VCaP (cell line): Measurements from ENCODE around the gene ISYNA1.

ENCODE experiments used
- H3K27ac ChIP-seq: fragments of 450-650 bp; 2 replicates; pipeline ENCODE4 v1.5.1; 2017
- CTCF ChIP-seq: fragments of 450-650 bp; conservative IDR thresholded peaks from 2 replicates; pipeline ENCODE4 v1.5.1; 2017; ENCODE audit warnings: mild to moderate bottlenecking, moderate library complexity

The ISYNA1 gene

GRCh38 chr19:18456279-18456678 is 18.3 kb upstream of the ISYNA1 start:
- TF ChIP-seq CTCF: no peak

GRCh38 chr19:18453269-18454024 is 15.5 kb upstream of the ISYNA1 start:
- TF ChIP-seq CTCF: no peak
- H3K27ac ChIP-seq: 0 out of 2 replicates have a peak overlapping the region, but pooled peaks have one; percentile 14

More at GRCh38 chr19:18456279-18456678, 18.3 kb upstream of the ISYNA1 start:
- H3K27ac ChIP-seq: no peak overlapping the region

- peak overlapping the region; percentile 13; the same call in 1 of the 2 replicates for H3K27ac ChIP-seq
- TF ChIP-seq CTCF: no peak
Observed at GRCh38 chr19:18452386-18452785, 14.5 kb upstream of the ISYNA1 start.

GRCh38 chr19:18450931-18451836 is 13.3 kb upstream of the ISYNA1 start:
- H3K27ac ChIP-seq: peak overlapping the region; percentile 13; the same call in 1 of the 2 replicates

DNA sequence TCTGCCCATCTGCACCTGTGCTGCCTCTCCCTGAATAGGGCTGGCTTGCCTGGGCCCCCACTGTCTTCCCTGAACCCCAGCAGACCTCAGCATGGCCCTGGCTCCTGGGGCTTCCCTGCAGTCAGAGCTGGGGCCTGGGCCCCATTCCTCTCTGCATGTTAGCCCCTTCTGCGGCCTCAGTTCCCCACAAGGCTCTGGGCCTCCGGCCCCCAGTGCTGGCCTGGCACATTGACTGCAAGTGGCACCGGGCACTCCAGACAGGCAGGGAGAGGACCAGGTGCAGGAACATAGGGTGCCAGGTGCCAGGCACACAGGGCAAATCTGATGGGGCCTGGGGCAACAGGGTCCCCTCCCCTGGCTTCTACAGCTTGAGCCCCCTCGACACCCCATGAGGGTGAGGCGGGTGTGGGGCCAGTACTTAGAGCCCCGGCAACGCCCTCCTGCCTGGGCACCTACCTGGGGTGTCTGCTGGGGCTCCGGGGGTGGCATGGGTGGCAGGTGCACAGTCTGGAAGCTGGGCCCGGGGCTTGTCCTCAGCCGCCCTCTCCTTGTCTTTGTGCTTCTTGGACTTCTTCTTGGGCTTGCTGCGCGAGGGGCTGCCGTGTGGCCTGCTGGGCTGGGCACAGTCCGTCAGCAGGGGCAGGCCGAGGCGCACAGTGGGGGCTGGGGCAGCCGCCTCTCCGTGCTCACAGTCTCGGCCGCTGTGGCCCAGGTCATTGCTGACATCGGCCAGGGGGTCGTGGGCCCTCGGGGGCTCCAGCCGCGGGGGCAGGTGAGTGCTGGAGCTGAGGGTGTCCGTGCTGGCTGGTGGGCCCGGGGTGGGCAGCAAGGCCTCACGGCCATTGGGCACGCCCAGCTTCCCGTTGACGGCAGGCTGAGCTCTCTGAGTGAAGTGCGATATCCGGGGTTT is 12.3 kb upstream of the ISYNA1 start:
- TF ChIP-seq CTCF: no peak
- H3K27ac ChIP-seq: peak overlapping the region; percentile 2; the same call in 1 of the 2 replicates

More at GRCh38 chr19:18450931-18451836, 13.3 kb upstream of the ISYNA1 start:
- peak; percentile 99 for TF ChIP-seq CTCF

GRCh38 chr19:18449552-18449951 is 11.6 kb upstream of the ISYNA1 start:
- peak overlapping the region; percentile 89; the same call in 1 of the 2 replicates for H3K27ac ChIP-seq
- no peak for TF ChIP-seq CTCF
